NCI-H1417 treated with DMSO at 0.1 percent for 48 hours (cell line): ENCODE results near the gene FLVCR2.

Experiments
- DNase-seq: peaks from one replicate; lab custom pipeline; 2025; lab: John Stamatoyannopoulos, UW

FLVCR2 gene, protein sequence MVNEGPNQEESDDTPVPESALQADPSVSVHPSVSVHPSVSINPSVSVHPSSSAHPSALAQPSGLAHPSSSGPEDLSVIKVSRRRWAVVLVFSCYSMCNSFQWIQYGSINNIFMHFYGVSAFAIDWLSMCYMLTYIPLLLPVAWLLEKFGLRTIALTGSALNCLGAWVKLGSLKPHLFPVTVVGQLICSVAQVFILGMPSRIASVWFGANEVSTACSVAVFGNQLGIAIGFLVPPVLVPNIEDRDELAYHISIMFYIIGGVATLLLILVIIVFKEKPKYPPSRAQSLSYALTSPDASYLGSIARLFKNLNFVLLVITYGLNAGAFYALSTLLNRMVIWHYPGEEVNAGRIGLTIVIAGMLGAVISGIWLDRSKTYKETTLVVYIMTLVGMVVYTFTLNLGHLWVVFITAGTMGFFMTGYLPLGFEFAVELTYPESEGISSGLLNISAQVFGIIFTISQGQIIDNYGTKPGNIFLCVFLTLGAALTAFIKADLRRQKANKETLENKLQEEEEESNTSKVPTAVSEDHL

GRCh38 chr14:75578102-75578785 lies at the start of gene FLVCR2:
TSS of gene FLVCR2 (plus strand) at chr14:75578620. CDS start at chr14:75578973, 353 bp downstream.
- DNase-seq = no peak

DNA sequence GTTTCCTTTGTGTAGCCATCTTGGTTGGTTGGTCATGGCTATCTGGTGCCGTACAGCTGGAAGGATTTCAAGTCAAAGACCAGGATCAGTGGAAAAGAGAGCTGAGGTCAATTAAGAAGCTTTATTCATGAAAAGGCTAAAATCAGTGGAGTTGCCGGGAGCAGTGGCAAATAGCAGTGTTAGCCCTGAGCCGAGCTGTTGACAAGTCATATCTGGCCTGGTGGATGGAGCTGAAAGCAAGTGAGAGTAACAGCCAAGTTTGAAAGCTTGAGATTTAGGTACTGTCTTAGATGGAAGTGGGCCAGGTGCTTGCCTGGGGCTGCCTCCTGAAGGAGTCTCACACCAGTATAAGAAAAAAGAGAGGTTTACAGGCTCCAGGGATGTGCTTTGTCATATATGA lies 47.2 kb upstream of the FLVCR2 start:
- no peak for DNase-seq

- no peak for DNase-seq
Measured at GRCh38 chr14:75531660-75532317, 46.6 kb upstream of the FLVCR2 start.

GRCh38 chr14:75533791-75534555 lies 44.4 kb upstream of the FLVCR2 start:
- DNase-seq = no peak

- DNase-seq = no peak
Measured at GRCh38 chr14:75535164-75535898, 43.1 kb upstream of the FLVCR2 start.

DNA sequence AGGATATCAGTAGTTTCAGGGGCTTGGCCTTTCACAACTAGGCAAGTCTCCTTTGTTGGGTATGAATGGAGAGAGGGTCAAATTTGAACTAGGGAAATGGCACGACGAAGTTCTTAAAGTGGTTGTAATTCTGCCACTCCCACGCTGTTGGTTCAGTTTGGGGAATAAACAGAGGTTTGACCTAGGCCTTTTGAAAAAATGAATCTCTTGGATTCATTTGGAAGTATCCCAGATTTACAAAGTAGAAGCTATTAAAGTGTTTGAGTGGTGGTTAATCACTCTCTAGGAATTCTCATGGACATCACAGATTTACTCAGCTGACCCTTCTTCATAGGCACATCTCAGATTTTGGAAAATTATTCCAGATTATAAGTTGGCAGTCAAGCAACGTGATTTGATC lies 41.3 kb upstream of the FLVCR2 start:
- no peak for DNase-seq

- DNase-seq = no peak
Measured at GRCh38 chr14:75539162-75539560, 39.3 kb upstream of the FLVCR2 start.

DNA sequence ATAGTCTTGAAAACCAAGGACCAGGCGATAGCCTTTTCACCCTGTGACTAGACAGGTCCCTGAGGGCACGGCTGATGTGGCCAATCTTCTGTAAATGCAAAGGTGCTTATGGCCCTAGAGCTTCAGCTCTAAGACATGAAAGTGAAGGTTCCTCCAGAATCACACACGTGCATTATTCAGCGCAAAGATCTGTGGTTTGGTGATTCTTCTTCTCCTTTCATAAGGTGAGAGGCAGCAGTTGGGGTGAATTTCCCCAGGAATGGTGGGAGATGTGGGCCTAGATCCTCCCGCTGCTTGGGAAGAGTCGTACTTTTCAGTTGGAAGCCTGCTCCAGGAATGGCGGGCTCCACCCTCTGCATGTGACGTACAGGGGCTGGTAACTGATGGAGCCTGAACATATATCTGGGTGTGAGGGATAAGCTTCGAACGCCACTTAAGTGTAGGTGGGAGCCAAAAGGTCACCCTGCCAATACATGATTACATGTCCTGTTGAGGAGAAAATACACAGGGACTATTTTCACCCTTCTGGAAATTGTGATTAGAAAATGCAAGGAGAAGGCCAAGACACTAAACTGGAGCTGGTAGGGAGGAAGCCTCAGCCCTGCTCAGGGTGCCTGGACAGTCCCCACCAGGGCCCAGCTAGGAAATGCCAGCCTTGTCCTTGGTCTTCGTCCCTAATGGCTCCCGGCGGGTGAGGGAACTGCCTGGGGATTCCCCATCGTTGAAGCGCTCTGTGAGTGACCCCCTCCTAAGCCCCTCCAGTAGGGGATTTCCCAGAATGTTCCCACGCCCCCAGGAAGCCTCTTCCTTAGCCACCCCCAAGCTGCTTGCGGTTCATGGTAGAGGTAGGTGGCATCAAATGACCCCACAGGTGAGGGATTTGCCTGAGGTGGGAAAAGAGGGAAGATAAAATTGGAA lies 38.6 kb upstream of the FLVCR2 start:
- no peak for DNase-seq

DNA sequence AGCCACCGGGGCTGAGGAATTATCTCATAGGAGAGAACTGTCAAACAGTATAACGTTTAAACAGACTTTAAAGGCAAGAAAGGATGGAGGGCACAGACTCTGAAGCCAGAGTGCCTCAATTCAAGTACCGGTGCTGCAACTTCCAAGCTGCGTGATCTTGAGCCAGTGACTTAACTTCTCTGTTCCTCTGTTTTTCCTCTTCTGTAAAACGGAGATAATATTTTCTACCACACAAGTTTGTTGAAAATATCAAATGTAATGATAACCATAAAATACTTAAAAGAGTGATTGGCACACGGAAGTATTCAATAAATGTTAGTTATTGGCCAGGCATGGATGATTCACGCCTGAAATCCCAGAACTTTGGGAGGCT lies 38.0 kb upstream of the FLVCR2 start:
- no peak for DNase-seq

GRCh38 chr14:75542588-75543091 lies 35.8 kb upstream of the FLVCR2 start:
- DNase-seq = no peak

DNA sequence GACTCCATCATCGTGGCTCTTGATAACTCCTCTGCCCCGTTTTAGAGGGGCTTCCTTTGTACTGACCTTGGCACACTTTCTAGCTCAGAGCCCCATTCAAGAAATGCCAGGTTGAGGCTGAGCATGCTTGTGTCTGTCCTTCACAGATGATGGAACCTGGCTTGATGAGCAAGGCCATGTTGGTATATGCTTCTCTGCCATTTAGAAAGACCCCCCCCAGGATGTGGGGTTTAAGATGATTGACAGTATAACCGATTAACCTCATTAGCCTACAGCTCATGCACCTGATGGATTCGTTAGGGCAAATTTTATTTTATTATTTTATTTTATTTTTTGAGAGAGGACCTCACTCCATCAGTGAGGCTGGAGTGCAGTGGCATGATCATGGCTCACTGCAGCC lies 35.2 kb upstream of the FLVCR2 start:
- no peak for DNase-seq

DNA sequence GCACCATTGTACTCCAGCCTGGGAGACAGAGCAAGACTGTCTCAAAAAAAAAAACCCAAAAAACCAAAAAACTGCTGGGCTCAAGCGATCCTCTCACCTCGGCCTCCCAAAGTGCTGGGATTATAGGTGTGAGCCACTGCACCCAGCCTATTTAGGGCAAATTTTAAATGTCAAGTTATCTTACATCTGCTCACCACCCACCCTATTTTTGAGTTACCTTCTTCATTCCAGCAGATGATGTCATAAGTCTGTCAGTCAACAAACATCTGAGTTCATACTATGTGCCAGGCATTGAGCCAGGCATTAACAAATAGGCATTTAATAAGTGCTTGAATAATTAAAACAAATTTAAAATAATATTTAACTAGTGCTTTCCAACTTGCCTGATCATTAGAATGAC lies 34.6 kb upstream of the FLVCR2 start:
- DNase-seq = no peak

DNA sequence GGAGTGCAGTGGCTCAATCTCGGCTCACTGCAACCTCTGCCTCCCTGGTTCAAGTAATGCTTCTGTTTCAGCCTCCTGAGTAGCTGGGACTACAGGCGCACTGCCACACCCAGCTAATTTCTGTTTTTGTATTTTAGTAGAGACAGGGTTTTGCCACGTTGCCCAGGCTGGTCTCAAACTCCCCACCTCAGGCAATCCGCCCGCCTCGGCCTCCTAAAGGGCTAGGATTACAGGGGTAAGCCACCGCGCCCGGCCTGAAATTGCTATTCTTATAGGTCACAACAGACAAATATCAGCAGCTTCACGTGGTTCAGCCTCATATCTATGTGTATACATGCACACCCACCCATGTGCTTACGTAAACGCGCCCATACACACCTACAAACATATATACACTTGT lies 32.5 kb upstream of the FLVCR2 start:
- no peak for DNase-seq

GRCh38 chr14:75547552-75548250 lies 30.7 kb upstream of the FLVCR2 start:
- no peak for DNase-seq

DNA sequence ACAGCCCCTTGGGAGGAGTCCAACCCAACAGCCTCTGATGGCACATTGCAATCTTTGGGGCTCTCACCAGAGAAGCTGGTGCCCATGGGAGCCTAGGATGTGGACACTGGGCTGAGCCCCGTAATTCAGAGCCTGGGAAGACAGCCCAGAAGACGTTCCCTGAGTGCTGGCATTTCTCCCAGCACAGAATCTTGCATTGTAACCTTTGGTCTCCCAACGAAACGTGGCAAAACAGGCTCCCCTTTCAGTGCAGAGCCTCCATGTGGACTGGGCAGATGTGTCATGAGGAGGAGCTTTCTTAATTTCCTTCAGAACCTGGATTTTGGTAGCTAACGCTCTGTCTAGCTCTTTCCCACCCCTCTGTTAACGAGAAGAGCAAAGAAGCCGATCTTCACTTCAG lies 29.9 kb upstream of the FLVCR2 start:
- DNase-seq = no peak

GRCh38 chr14:75549169-75549568 lies 29.3 kb upstream of the FLVCR2 start:
- no peak for DNase-seq

DNA sequence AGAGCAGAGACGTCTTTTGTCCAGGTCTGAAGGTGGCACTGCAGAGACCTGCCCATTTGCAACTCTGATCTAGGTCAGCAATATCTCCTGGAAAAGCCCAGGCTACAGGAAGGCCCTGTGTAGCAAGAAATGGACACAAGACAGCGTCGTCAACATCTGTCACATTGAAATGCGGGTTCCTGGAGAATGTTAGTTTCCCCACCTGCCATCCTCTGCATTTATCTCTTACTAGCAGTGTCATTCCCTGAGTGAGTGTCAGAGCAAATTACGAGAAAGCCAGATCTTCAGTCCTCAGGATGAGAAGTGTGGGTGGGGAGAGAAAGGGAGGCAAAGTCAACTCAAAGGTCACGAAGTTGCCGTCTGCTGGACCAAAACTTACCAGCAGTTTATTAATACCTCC lies 27.4 kb upstream of the FLVCR2 start:
- no peak for DNase-seq

GRCh38 chr14:75553157-75553556 lies 25.3 kb upstream of the FLVCR2 start:
- no peak for DNase-seq

DNA sequence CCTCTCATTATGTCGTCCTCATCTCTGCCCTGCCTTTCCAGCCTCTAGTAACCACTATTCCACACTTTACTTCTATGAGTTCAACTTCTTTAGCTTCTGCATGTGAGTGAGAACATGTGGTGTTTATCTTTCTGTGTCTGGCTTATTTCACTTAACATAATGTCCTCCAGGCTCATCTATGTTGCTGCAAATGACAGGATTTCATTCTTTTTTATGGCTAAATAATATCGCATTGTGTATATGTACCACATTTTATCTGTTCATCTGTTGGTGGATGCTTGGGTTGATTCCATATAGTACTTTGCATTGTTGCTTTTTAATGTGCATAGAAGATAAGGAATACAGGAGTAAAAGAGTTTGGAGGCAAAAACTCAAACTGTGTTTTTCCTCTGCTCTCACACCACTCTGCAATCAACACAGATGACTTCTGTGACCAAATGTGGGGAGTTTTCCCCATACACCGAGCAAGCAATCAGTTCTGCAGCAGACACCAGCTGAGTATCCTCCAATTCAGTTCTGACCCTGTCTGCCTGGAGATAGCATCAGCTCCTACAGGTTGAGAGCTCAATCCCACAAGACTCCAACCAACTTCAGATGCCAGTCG lies 24.6 kb upstream of the FLVCR2 start:
- no peak for DNase-seq
